ENCODE data around the gene CATSPER3.

- TF ChIP-seq CTCF (IDR thresholded peaks at IDR 0.05) (no peak), ZFX (IDR thresholded peaks at IDR 0.05; ENCODE audit: borderline replicate concordance) (no peak)
Measured at GRCh38 chr5:135048930-135049329, 81.2 kb downstream of the CATSPER3 start.

Data from 22Rv1 (cell line).